GM13977 (cell line): ENCODE results near the gene LRRFIP2.

Source experiments
- DNase-seq: peaks from one replicate; pipeline ENCODE4 v3.0.0; 2012; ENCODE audit warnings: low spot score
- in situ Hi-C: fragments of 300-500 bp; cut with MboI; formaldehyde crosslinking; loops from one replicate; pipeline ENCODE4 v1.12.0; 2022; ENCODE audit warnings: low sequenced_read_pairs, low pct_unique_long_range_greater_than_20kb, mixed read lengths, inconsistent platforms; ENCODE audit not compliant: unreplicated experiment
- TF ChIP-seq, protein P1 (sequence below): IDR thresholded peaks from 2 replicates; pipeline ENCODE4 v1.5.1; 2012; ENCODE audit warnings: mild to moderate bottlenecking, control low read depth; ENCODE audit not compliant: insufficient read depth; ENCODE audit errors: extremely low read depth, missing control alignments

LRRFIP2 gene

DNA sequence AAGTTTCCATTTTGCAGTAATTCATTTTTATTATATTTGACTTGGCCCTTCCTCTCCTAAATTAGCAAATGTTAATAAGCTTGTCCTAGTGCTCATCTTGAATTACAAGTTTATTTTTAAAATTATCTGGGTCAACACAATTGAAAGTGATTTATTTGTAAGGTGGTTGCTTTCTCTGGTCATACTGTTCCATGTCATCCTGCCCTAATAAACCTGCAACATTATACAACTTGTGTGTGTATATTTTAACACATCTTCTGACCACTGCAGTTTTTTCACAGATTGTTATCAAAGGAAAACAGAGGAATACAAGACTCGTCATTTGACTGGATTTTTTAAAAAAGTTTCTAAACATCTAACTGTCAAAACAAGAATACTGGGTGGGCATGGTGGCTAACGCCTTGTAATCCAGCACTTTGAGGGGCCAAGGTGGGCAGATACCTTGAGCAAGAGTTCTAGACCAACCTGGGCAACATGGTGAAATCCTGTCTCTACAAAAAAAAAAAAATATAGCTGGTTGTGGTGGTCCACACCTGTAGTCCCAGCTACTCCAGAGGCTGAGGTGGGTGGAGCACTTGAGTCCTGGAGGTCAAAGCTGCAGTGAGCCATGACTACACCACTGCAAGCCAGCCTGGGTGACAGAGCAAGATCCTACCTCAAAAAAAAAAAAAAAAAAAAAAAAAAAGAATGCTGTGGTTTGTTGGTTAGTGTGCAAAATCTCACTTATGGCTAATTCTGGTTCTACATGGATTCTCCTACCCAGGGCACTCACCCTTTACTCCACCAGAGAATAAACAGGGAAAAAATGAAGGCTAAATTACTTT is 5.0 kb upstream of the LRRFIP2 start:
- TF ChIP-seq, protein P1, sequence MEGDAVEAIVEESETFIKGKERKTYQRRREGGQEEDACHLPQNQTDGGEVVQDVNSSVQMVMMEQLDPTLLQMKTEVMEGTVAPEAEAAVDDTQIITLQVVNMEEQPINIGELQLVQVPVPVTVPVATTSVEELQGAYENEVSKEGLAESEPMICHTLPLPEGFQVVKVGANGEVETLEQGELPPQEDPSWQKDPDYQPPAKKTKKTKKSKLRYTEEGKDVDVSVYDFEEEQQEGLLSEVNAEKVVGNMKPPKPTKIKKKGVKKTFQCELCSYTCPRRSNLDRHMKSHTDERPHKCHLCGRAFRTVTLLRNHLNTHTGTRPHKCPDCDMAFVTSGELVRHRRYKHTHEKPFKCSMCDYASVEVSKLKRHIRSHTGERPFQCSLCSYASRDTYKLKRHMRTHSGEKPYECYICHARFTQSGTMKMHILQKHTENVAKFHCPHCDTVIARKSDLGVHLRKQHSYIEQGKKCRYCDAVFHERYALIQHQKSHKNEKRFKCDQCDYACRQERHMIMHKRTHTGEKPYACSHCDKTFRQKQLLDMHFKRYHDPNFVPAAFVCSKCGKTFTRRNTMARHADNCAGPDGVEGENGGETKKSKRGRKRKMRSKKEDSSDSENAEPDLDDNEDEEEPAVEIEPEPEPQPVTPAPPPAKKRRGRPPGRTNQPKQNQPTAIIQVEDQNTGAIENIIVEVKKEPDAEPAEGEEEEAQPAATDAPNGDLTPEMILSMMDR = no peak
- DNase-seq = no peak
- in situ Hi-C loops = no loop called here

DNA sequence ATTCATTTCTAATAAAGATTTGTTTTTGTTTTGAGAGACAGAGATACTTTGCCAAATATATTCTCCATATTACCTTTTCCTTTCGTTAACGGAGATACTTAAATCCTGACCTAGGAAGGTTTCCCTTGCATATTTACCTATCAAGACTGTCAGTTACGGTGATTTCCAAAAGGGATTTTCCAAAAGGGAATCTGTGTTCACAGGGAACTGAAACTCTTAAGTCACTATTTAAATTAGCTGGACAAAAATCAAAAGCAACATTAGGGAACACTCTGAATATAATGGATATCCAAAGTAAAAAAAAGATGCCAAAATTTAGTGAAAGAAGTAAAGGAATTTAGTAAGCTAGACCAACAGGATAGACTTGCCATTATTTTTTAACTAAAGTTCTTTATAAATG is 576 bp downstream of the LRRFIP2 start:
- TF ChIP-seq, protein P1 = no peak
- in situ Hi-C loops = no loop called here
- DNase-seq = no peak

DNA sequence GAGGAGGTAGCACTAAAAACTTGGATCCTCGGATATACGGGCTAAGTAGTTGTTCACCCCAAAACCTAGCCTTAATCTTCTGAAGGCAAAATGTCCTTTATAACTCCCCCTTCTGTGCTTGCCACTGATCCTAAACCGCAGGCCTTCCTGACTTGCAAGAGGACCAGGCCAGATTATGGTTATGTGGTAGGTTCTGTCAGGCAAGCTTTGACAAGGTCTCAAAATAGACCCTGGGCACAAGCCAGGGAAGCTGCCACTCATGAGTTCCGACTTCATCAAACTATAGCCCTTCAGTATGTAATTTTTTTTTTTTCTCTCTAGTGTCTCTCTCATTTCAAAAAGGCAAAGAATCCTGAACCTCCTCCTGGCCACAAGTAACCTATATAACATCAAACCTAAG is 3.2 kb downstream of the LRRFIP2 start:
- no peak for DNase-seq
- in situ Hi-C loops = no loop called here
- TF ChIP-seq, protein P1 = no peak

DNA sequence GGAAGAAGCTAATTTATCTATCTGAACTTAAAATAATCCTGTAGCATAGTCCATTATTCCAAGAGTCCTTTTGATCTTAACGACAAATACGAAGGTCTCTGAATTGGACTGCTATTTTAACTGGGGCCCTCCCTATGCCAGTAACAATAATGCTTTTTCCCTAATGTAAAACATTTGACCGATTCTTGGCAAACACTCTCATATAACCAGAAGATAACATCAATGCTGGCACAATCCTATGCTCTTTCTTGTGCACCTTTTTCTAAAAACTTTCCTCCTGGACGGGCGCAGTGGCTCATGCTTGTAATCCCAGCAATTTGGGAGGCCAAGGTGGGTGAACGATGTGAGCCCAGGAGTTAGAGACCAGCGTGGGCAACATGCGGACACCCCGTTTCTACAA is 3.9 kb downstream of the LRRFIP2 start:
- TF ChIP-seq, protein P1 = no peak
- in situ Hi-C loops = no loop called here
- no peak for DNase-seq

DNA sequence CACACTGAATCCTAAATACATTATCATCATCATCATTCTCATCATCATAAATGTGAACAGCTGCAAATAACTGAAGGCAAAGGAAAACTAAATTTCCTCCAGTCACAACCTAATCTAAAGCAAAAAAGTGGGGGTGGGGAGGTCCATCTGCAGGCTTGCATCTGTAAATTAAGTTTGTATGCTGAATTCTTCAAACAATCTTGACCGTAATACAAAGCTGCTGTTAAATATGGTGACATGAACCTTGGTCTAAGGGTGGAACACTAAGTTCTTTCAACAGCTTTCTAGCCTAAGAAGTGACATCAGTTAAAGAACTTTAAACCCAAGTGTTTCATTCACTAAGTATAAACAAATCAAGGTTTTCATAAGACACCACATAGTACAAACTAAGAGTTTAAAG is 4.3 kb downstream of the LRRFIP2 start:
- DNase-seq = no peak
- in situ Hi-C loops = no loop called here
- TF ChIP-seq, protein P1 = no peak

DNA sequence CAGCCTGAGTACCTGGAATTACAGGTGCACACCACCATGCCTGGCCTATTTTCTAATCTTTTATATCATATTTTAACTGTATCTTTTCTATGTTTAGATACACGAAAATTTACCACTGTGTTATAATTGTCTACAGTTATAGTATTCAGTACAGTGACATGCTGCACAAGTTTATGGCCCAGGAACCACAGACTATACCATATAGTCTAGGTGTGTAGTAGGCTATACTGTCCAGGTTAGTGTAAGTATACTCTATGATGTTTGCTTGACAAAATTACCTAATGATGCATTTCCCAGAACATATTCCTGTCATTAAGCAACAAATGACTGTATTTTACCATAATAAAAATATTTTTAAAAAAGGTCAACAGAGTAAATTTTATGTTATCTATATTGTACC is 5.5 kb downstream of the LRRFIP2 start:
- in situ Hi-C loops = no loop called here
- TF ChIP-seq, protein P1 = no peak
- no peak for DNase-seq
